Measurements from ENCODE around the gene OGFOD3. TPM values are rescaled to one million over a fixed set of nuclear protein-coding genes. Genes with fewer than 3 reads are reported as not detected.

The OGFOD3 gene
- total and polyA plus RNA-seq, 2 experiments from 2014 or later: 25.7 to 30.5 TPM

- no peaks in the 10 kb centered on the region for H3K36me3 ChIP-seq (replicated peaks; ENCODE audit: insufficient read depth, low read depth)
- H3K4me3 ChIP-seq: no peak overlapping the region
- 96% methylated on average over 18 of the region's 21 CpGs for WGBS (ENCODE audit: low lambda C conversion rate, missing lambda C conversion rate)
- no peaks in the 10 kb centered on the region for H4K20me1 ChIP-seq (ENCODE audit: insufficient read depth, poor library complexity, severe bottlenecking)
- H3K27ac ChIP-seq: no peak overlapping the region
- TF ChIP-seq CTCF (IDR thresholded peaks at IDR 0.05; ENCODE audit: poor library complexity) (no peak), EZH2 (IDR thresholded peaks at IDR 0.05; ENCODE audit: borderline replicate concordance) (no peak), EZH2phosphoT487 (IDR thresholded peaks at IDR 0.05; ENCODE audit: low read depth, severe bottlenecking, unreplicated experiment) (no peak)
- H3K4me2 ChIP-seq: no peak overlapping the region
- DNase-seq (ENCODE audit: low spot score): no peak
- no peaks in the 10 kb centered on the region for H3K79me2 ChIP-seq
- no peaks in the 10 kb centered on the region for H3K9me2 ChIP-seq (replicated peaks; ENCODE audit: insufficient read depth)
- no peaks in the 10 kb centered on the region for H3K9me3 ChIP-seq (ENCODE audit: low read depth)
- peaks cover 14% of the 10 kb centered on the region for H3K4me1 ChIP-seq (ENCODE audit: insufficient read depth)
- no peak overlapping the region for H2AFZ ChIP-seq
- H3K27me3 ChIP-seq: no peaks in the 10 kb centered on the region
Measured at GRCh38 chr17:82388922-82389283, 29.5 kb downstream of the OGFOD3 start.

DNA sequence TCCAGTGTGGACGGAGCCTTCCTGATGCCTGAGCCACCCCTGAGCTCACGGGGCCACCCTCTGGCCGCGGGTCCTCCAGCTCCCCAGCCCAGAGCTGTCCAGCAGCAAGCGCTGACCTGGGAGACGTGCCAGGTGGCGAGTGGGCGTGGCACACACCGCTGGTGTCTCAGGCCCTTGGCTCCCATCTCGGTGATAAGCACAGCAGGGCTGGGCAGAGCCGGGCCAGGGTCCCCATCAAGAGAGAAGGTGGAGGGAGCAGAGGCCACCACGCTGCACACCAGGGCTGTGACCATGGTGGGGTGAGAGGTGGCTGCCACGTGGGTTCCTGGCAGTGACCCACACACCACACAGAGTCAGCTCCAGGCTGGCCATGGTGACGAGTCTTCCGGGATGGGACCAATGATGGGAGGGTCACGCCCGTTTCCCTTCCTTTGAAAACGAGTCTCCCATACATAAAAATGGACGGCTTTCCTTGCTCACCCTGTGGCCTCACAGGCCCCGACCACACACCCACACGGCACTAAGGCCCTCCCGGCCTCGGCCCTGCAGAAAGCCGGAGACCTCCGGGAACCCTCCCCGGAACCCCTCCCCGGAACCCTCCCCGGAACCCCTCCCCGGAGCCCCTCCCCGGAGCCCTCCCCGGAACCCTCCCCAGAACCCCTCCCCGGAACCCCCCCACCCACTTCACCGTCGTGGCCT is 30.0 kb downstream of the OGFOD3 start:
- H3K36me3 ChIP-seq (replicated peaks; ENCODE audit: insufficient read depth, low read depth): no peaks in the 10 kb centered on the region
- H3K9me2 ChIP-seq (replicated peaks; ENCODE audit: insufficient read depth): no peaks in the 10 kb centered on the region
- no peak overlapping the region for H3K27ac ChIP-seq
- peaks cover 14% of the 10 kb centered on the region for H3K4me1 ChIP-seq (ENCODE audit: insufficient read depth)
- TF ChIP-seq CTCF (IDR thresholded peaks at IDR 0.05; ENCODE audit: poor library complexity): no peak
- TF ChIP-seq EZH2phosphoT487 (IDR thresholded peaks at IDR 0.05; ENCODE audit: low read depth, severe bottlenecking, unreplicated experiment): no peak
- TF ChIP-seq EZH2 (IDR thresholded peaks at IDR 0.05; ENCODE audit: borderline replicate concordance): no peak
- H3K4me3 ChIP-seq: no peak overlapping the region
- DNase-seq (ENCODE audit: low spot score): peak; percentile 2
- H4K20me1 ChIP-seq (ENCODE audit: insufficient read depth, poor library complexity, severe bottlenecking): no peaks in the 10 kb centered on the region
- no peak overlapping the region for H3K4me2 ChIP-seq
- H2AFZ ChIP-seq: no peak overlapping the region
- H3K27me3 ChIP-seq: no peaks in the 10 kb centered on the region
- no peaks in the 10 kb centered on the region for H3K79me2 ChIP-seq
- H3K9me3 ChIP-seq (ENCODE audit: low read depth): no peaks in the 10 kb centered on the region
- WGBS (ENCODE audit: low lambda C conversion rate, missing lambda C conversion rate): 89% methylated on average over 31 of the region's 34 CpGs

- H3K27me3 ChIP-seq: no peaks in the 10 kb centered on the region
- TF ChIP-seq CTCF (IDR thresholded peaks at IDR 0.05; ENCODE audit: poor library complexity) (no peak), EZH2phosphoT487 (IDR thresholded peaks at IDR 0.05; ENCODE audit: low read depth, severe bottlenecking, unreplicated experiment) (no peak), EZH2 (IDR thresholded peaks at IDR 0.05; ENCODE audit: borderline replicate concordance) (no peak)
- no peaks in the 10 kb centered on the region for H3K9me2 ChIP-seq (replicated peaks; ENCODE audit: insufficient read depth)
- H3K4me2 ChIP-seq: no peak overlapping the region
- peaks cover 14% of the 10 kb centered on the region for H3K4me1 ChIP-seq (ENCODE audit: insufficient read depth)
- H4K20me1 ChIP-seq (ENCODE audit: insufficient read depth, poor library complexity, severe bottlenecking): no peaks in the 10 kb centered on the region
- H3K4me3 ChIP-seq: no peak overlapping the region
- no peaks in the 10 kb centered on the region for H3K9me3 ChIP-seq (ENCODE audit: low read depth)
- no peak overlapping the region for H2AFZ ChIP-seq
- no peaks in the 10 kb centered on the region for H3K36me3 ChIP-seq (replicated peaks; ENCODE audit: insufficient read depth, low read depth)
- H3K27ac ChIP-seq: peak overlapping the region; percentile 83
- no peaks in the 10 kb centered on the region for H3K79me2 ChIP-seq
- no peak for DNase-seq (ENCODE audit: low spot score)
- 85% methylated on average over 3 of the region's 3 CpGs for WGBS (ENCODE audit: low lambda C conversion rate, missing lambda C conversion rate)
Measured at GRCh38 chr17:82387705-82388106, 30.7 kb downstream of the OGFOD3 start.

Data from hepatocyte (in vitro differentiated cells).